Activated CD8-positive, alpha-beta memory T cell treated with anti-CD3 and anti-CD28 coated beads, Interleukin-2, amount 50 U/mL, for 48 hours (primary cell): Measurements from ENCODE around the gene CFAP97D2.
"Not testable (repeated sequence)": the region's sequence is repeated elsewhere in the genome, so short reads cannot be mapped to it uniquely, and the experiment has no call there.

Experiments used
- DNase-seq: peaks from one replicate; pipeline ENCODE4 v3.0.0-alpha.2; 2020

Gene CFAP97D2

DNA sequence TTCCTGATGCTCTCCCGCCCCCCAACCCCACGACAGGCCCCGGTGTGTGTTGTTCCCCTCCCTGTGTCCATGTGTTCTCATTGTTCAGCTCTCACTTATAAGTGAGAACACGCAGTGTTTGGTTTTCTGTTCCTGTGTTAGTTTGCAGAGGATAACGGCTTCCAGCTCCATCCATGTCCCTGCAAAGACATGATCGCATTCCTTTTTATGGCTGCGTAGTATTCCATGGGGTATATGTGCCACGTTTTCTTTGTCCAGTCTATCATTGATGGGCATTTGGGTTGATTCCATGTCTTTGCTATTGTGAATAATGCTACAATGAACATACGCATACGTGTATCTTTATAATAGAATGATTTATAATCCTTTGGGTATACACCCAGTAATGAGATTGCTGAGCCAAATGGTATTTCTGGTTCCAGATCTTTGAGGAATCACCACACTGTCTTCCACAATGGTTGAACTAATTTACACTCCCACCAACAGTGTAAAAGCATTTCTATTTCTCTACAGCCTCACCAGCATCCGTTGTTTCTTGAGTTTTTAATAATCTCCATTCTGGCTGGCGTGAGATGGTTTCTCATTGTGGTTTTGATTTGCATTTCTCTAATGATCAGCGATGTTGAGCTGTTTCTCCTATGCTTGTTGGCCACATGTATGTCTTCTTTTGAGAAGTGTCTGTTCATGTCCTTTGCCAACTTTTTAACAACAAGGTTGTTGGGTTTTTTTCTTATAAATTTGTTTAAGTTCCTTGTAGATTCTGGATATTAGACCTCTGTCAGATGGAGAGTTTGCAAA lies 20.0 kb upstream of the CFAP97D2 start:
- not testable (repeated sequence) for DNase-seq

DNA sequence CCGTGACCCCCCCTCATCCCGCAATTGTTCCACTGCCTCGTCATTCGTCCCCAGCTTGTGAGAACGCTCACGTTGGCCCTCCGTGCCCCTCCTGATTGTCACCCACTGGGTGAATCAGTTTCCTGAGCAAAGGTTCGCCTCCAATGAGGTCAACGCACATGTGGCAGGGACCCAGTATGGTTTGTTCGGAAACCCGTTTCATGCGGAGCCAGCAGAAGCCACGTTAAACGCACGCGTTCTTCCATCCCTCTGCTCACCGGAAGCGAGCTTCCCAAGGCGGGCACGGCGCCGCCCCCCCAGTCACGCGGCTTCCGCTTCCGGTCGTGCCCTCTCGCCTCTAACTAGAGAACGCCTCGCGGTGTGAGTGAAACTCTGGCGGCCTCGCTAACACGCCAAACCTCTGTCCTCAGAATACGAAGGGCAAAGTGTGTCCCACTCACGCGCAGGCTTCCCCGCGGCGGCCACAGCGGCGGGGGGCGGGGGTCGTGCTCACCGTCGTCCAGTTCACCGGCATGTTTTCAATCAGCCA lies 18.0 kb upstream of the CFAP97D2 start:
- no peak for DNase-seq

DNA sequence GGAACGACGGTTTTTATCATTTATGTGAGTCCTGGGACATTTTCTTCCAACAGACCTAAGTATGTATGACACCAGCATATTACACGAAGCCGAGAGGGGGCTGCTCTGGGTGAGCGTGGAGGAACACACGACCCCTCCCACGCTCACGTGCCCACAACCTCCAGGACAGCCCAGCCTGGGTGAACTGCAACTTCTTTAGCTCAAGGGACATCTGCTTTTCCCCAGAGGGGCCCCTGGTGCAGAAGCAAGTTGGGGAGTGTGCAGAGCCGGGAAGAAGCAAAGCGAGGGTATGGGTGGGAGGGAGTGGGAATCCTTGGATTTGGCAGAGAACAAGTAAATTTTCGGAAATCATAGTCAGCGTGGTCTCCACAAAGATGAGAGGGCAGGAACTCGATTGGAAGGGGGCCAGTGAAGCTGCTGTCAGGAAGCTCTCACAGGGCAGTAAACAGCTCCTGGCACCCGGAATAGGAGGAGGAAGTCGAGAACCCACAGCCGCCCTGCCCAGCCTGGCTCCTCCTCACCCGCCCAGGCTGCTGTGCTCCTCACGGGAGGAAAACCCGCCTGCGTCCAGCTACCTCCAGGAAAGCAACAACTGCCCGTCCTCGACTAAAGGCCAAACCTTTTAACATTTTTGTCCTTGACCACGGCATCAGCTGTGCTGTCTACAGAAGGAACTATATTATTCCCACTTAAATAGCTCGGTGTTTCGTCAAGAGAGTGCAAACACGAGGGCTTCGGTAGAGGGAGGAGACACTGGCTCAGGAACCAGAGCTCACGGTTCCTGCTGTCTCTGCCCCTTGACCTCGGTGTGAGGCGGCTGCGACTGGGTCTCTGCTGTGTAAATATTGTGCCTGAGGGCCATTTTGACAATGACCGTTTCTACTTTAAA lies 17.2 kb upstream of the CFAP97D2 start:
- peak; percentile 70 for DNase-seq

DNA sequence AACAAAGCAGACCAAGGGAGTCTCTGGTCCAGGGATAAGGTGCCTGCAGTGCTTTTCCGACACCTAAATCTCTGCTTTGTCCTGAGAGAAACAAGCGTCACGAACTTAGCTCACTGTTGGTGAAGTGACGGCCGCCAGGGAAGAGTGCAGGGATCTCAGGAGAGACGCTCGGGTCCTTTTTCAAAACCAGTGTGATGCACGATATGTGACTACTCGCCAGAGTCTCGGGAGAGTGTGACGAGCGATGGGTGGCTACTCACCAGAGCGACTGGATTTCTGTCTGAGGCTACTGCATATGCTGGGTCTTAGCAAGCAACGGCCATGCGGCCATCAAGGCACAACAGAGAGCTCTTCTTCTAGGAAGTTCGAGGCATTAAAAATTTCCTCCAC lies 16.5 kb upstream of the CFAP97D2 start:
- no peak for DNase-seq

DNA sequence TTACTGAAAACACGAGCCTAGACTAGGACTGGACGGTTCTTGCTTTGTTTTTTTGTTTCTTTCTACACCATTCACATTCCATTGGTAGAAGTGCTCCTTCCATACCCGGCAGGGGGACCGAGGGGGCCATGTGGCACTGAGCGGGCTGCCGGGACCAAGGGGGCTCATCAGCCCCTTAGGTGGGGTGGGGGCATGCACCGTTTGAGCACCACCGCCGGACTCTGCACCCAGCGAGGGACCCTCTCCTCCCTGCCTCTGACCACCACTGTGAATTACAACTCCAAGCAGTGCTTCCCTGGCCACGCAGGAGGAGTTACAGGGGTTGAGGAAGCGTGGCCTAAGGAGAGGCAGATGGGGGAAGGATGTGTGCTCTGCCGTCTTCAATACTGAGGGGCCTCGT lies 15.0 kb upstream of the CFAP97D2 start:
- no peak for DNase-seq

DNA sequence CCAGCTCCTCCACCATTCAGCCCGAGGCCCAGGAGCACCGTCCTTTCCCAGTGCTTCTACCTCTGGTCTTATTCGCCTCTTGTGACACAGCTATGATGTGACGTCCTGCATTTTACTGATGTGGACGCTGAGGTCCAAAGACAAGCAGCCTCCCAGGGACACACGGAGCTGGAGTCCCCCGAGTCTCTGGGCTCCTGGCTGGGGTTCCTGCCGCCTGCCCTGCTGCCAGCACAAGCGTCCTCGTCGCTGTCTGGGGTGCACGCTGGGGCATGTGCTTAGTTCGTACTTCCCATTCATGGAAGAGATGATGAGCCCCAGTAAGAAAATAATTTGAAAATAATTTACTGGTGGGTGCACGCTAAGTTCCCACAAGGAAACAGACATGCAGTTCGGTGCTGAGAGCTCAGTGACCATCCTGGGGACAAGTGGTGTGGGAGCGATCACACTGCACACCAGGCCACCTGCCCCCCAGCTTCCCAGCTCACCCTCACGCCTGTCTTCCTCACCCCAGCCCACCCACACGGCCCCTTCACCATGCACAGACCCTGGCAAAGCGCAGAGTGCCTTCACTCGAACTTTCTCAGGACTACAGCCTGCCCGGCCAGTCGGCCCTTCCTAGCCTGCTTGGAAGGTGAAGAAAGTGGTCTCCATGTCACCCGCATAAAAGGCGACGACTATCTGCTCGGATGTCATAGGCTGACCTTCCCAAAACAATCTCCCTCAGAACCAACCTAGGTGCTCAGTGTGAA lies 14.2 kb upstream of the CFAP97D2 start:
- no peak for DNase-seq

DNA sequence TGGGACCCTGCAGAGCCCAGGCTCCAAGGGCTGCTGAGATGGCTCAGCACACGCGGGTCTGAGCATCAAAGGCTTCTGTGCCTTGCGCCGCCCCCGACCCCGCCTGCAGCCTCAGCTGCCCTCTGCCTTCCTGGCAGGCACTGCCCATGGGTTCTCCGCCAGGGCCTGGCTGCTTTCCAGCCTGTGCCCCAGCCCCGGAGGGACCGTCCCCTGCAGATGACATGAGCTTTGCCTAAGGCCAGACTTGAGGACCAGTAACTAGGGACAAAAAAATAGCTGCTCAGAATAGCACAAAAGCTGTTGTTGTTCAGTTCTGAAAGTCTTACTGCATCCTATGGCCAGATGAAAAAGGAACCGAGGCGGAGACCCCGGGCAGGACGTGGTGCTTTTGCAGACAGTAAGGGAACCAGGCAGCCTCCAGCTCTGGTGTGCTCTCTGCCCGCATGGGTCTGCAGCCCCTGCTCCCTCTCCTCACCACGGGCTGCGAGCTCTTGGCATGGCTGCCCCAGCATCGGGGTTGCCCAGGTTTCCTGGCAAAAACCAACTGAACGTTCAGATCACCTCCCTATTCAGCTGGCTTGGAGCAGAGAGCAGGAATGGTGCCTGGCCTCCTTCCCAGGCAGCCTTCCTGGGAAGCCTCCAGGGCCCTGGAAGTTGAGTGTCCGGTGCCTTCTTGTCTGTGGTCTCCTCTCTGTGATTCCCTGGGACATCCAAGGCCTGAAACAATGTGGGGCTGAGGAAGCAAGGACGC lies 12.5 kb upstream of the CFAP97D2 start:
- no peak for DNase-seq

DNA sequence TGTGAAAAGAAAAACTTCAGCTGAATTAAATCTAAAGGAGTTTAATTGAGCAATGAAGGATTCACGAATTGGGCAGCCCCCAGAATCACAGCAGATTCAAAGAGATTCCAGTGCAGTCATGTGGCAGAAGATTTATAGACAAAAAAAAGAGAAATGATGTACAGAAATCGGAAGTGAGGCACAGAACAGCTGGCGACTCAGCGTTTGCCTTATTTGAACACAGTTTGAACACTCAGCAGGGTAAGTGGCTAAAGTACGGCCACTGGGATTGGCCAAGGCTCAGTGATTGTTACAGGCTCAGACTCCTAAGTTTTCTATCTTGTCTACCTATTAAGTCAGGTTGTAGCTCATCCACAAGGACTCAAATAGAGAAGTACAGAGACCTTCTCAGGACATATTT lies 11.6 kb upstream of the CFAP97D2 start:
- no peak for DNase-seq

DNA sequence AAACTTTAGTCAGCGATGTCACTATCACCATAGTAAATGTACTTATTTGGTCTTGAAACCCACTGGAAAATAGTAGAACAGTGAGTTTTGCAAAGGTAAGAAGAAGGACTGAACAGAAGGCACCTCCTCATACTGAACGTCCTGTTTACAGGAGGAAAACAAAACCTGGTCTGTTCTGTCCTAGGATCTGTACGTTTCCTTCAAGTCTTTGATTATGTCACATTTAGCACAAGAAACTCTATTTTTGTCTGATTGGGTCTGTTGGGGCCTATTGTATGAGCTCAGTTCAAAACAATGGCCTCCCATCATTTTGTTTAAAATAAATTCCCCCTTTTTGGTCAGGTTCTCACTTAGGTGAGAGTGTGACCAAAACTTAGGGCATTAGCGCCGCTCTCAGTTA lies 11.2 kb upstream of the CFAP97D2 start:
- DNase-seq, result no peak

DNA sequence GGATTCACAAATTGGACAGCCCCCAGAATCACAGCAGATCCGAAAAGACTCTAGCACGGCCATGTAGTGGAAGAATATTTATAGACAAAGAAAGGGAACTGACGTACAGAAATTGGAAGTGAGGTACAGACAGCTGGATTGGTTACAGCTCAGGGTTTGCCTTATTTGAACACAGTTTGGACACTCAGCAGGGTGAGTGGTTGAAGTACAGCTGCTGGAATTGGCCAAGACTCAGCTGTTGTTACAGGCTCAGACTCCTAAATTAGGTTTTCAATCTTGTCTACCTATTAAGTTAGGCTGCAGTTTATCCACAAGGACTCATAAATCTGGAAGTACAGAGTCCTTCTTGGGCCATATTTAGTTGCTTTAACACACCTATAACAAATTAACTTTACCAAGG lies 5.8 kb upstream of the CFAP97D2 start:
- DNase-seq, result no peak

DNA sequence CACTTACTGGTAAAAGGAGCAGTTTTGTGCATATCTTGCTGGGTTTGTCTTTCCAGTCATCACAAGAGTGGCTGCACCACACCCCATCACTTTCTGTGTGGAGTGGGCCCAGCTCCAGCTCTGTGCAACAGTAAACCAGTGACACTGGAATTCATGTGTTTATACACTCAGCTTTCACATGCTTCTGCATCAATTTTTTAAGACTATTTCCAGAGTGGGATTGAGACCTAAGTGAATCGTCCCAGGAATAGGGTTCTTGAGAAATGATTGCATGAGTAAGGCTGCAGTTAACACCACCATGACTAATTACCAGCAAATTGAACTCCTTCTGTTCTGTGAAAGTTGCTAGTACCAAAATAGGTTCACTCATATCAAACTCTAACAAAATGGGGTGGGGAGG lies 5.3 kb upstream of the CFAP97D2 start:
- no peak for DNase-seq

DNA sequence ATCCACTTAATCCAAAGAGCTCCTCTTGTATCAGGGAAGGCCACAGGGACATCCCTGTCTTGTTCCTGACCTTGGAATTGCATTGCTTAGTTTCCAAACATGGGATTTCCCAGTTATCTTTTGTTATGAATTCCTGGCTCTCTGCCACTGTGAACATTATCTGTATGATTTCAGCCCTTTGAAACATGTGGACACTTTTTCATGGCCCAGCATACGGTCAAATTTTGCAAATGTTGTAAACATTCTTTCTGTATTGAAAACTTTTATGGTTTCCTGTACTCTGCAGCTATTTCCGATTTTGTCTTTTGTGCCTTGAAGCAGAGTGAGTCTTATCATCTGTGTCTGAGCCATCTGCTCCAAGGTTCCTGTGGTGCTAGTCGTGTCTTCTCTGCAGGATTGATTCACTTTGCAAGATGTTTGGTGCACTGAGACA lies 4.5 kb upstream of the CFAP97D2 start:
- no peak for DNase-seq

DNA sequence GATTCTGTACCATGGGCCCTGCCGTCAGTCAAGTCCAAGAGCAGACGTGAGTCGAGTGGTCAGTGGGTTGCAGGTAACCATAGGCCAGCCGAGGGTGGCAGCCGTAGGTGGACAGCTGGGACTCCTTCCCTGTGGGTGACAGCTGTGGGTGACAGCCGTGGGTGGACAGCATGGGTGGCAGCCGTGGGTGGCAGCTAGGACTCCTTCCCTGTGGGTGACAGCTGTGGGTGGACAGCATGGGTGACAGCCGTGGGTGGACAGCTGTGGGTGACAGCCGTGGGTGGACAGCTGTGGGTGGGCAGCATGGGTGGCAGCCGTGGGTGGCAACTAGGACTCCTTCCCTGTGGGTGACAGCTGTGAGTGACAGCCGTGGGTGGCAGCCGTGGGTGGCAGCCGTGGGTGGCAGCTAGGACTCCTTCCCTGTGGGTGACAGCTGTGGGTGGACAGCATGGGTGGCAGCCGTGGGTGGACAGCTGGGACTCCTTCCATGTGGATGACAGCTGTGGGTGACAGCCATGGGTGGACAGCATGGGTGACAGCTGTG lies 2.6 kb upstream of the CFAP97D2 start:
- not testable (repeated sequence) for DNase-seq

DNA sequence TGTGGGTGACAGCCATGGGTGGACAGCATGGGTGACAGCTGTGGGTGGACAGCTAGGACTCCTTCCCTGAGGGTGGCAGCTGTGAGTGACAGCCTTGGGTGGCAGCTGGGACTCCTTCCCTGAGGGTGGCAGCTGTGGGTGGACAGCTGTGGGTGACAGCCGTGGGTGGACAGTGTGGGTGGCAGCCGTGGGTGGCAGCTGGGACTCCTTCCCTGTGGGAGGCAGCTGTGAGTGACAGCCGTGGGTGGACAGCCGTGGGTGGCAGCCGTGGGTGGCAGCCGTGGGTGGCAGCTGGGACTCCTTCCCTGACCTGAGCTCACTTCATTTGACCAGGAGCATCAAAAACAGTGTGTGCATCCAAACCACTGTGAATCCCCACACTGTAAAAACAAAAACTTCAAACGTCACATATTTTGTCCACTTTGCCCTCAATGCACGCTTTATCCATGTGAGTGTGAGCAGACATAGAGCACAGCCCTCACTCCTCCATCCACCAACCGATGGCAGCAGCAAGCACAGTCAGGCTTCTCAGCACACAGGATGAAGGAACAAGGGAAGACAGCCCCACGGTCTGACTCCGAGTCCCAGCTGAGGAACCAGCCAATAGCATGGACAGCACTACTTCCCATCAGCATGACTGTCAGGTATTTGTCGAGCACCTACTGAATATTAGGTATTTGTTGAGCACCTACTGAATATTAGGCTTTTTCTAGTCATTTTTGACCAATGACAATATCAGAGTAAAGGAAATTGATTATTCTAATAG lies 1.6 kb upstream of the CFAP97D2 start:
- DNase-seq, result no peak

DNA sequence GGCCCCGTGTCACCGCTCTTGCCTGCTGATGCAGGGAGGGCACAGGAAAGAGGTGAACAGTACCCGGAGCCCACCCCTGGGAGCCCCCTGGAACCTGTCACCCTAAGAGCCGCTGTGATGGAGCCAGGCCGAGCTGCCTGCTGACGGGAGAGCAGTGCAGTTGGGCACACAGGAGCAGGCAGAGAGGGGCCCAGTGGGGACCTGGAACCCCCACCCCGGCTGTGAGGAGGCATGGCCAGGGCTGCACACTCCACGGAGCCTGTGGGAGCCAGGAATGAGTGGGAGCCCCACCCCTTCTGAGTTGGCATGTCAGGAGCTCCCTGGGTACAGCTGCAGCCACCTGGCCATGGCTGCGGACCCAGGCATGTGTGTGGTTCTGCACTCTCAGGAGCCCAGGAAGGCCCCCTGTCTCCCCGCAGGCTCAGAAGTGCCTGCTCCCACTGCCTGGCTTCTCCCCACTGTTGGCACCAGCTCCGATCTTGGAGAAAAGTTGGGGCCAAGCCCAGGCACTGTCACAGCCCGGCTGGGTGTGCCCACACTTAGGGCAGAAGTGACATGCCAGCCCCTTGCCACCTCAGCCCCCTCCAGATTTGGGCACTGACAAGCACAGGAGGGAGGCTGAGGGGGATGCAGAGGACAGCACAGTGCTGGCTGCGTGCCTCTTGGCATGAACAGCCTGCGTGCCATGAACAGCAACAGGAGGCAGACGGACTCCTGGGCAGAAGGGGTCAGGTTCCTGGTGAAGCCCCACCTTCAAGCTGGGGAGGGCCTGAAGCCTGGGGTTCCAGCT lies 6.3 kb downstream of the CFAP97D2 start:
- DNase-seq, result no peak

DNA sequence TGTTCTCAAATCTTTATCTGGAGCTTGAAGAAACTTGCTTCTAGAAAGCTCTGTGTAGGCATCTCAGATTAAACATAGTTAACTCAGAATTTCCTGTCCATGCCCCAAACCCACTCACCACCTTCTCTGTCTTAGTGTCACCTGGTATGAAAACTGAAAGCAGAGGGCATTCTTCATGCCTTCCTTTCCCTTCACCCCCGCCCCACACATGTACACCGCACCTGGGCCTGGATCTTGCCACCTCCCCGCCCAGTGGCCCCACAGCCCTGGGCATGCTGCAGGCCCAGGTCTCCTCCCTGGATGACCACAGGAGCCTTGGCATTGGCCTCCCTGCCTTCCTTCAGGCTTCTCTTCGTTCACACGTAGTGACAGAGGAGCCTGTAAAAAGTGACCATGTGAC lies 15.8 kb downstream of the CFAP97D2 start:
- DNase-seq, result no peak

DNA sequence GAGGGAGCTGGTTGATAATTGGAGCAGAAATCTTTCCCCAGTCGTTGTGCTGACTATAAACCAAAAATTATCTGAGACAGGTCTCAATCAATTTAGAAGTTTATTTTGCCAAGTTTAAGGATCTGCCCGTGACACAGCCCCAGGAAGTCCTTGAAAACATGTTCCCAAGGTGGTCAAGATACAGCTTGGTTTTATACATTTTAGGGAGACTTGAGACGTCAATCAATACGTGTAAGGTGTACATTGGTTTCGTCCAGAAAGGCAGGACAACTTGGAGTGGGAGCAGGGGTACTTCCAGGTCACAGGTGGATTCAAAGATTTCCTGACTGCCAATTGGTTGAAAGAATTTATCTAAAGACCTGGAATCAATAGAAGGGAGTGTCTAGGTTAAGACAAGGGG lies 17.6 kb downstream of the CFAP97D2 start:
- DNase-seq, result no peak

DNA sequence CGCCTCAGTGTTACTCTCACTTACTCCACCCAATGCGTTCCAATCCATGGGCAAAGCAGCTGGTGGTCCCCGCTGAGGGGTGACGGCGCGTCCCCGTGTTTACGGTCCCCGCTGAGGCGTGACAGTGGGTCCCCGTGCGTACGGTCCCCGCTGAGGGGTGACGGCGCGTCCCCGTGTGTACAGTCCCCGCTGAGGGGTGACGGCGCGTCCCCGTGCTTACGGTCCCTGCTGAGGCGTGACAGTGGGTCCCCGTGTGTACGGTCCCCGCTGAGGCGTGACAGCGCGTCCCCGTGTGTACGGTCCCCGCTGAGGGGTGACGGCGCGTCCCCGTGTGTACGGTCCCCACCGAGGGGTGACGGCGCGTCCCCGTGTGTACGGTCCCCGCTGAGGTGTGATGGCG lies 19.5 kb downstream of the CFAP97D2 start:
- no peak for DNase-seq

DNA sequence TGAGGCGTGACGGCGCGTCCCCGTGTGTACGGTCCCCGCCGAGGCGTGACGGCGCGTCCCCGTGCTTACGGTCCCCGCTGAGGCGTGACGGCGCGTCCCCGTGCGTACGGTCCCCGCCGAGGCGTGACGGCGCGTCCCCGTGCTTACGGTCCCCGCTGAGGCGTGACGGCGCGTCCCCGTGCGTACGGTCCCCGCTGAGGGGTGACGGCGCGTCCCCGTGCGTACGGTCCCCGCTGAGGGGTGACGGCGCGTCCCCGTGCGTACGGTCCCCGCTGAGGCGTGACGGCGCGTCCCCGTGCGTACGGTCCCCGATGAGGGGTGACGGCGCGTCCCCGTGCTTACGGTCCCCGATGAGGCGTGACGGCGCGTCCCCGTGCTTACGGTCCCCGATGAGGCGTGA lies 20.5 kb downstream of the CFAP97D2 start:
- DNase-seq, result not testable (repeated sequence)

DNA sequence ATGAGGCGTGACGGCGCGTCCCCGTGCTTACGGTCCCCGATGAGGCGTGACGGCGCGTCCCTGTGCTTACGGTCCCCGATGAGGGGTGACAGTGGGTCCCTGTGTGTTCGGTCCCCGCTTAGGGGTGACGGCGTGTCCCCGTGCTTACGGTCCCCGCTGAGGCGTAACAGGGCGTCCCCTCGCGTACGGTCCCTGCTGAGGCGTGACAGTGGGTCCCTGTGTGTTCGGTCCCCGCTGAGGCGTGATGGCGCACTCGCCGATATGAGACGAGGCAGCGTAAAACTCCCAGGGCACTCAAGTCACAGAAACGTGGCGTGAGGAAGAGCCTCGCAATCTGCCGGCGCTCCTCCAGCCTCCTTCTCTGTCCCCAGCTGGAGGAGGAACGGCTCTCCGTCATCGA lies 20.9 kb downstream of the CFAP97D2 start:
- DNase-seq, result no peak
